ENCODE results near the gene SCAMP5.

The SCAMP5 gene

DNA sequence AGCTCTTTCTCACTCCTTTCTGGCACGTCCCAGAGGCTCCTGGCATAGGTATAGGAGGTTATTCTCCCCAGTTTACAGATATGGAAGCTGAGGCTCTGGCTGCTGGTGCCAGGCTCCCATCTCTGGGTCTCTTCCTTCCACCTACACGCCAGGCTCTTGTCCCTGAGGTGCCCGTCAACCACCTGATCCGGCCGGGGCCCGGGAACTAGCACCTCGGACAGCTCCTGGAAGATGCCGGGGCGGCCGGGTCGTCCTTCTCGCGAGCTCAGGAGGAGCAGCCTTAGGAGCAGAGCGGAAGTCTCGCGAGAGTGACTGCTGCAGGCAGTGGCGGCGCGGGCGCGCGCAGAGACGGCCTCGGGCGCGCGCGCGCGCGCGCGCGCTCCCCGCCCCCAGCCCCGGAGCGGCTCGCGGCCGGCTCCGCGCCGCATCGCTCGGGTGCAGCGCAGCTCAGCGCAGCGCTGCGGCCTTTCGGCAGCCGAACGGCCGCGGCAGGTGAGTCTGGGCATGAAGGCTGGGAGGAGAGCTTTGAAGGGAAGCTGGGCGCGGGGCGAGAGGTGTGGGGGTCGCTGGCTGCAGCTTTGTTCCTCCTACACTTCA, at the start of gene SCAMP5:
Gene SCAMP5, plus strand, starts transcription at position 382 of the 597 bp plus-strand sequence. CDS start 16,277 bp downstream, outside the sequence.
- Histone ChIP-seq H3K4me3 (ENCODE audit: insufficient read length, low read depth) (peak within 1 kb of the TSS; percentile 69), H3K36me3 (ENCODE audit: insufficient read depth, insufficient read length, low read length) (no peaks in the 10 kb centered on the region), H3K4me1 (ENCODE audit: insufficient read depth, insufficient read length) (no peaks in the 10 kb centered on the region), H3K9ac (ENCODE audit: insufficient read length, low read depth) (peak within 1 kb of the TSS; percentile 88), H3K27me3 (ENCODE audit: insufficient read depth, insufficient read length) (peaks cover 52% of the 10 kb centered on the region), H3K9me3 (ENCODE audit: insufficient read depth, low read length) (no peaks in the 10 kb centered on the region)
- DNase-seq (ENCODE audit: low read depth, low spot score) = peak; percentile 94
- no peak for TF ChIP-seq ZNF274 (IDR thresholded peaks at IDR 0.05; ENCODE audit: low read depth, low read length)
- no peak for TF ChIP-seq SUZ12 (IDR thresholded peaks at IDR 0.05; ENCODE audit: extremely low read depth, insufficient read depth, insufficient read length)
- TF ChIP-seq YY1 (IDR thresholded peaks at IDR 0.05; ENCODE audit: insufficient read depth, insufficient read length) = no peak

- Histone ChIP-seq H3K9me3 (ENCODE audit: insufficient read depth, low read length) (no peaks in the 10 kb centered on the region), H3K4me1 (ENCODE audit: insufficient read depth, insufficient read length) (peaks cover 18% of the 10 kb centered on the region), H3K36me3 (ENCODE audit: insufficient read depth, insufficient read length, low read length) (no peaks in the 10 kb centered on the region), H3K27me3 (ENCODE audit: insufficient read depth, insufficient read length) (peaks cover 3% of the 10 kb centered on the region), H3K9ac (ENCODE audit: insufficient read length, low read depth) (no peak overlapping the region), H3K4me3 (ENCODE audit: insufficient read length, low read depth) (no peak overlapping the region)
- no peak for TF ChIP-seq ZNF274 (IDR thresholded peaks at IDR 0.05; ENCODE audit: low read depth, low read length)
- no peak for TF ChIP-seq SUZ12 (IDR thresholded peaks at IDR 0.05; ENCODE audit: extremely low read depth, insufficient read depth, insufficient read length)
- no peak for TF ChIP-seq YY1 (IDR thresholded peaks at IDR 0.05; ENCODE audit: insufficient read depth, insufficient read length)
- peak; percentile 84 for DNase-seq (ENCODE audit: low read depth, low spot score)
Measured at GRCh38 chr15:74950078-74950908, 45.1 kb upstream of the SCAMP5 start.

DNA sequence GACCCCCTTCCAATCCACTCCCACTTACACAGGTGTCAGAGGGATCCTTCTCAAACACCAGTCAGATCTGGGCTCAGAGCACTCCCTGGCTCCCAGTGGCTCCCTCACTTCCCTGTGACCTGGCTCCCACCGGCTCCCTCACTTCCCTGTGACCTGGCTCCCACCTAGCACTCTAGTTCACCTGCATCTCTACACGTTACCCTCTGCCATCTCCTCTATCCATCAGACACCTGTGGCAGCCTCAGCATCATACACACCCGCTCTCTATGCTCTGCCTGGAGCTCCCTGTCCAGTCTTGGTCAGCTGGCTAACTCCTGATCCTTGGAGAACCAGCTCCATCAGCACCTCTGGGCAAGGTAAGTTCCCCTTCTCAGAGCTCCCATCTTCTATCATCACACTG, 44.4 kb upstream of the SCAMP5 start:
- Histone ChIP-seq H3K36me3 (ENCODE audit: insufficient read depth, insufficient read length, low read length) (no peaks in the 10 kb centered on the region), H3K4me3 (ENCODE audit: insufficient read length, low read depth) (no peak overlapping the region), H3K27me3 (ENCODE audit: insufficient read depth, insufficient read length) (peaks cover 8% of the 10 kb centered on the region), H3K9ac (ENCODE audit: insufficient read length, low read depth) (no peak overlapping the region), H3K4me1 (ENCODE audit: insufficient read depth, insufficient read length) (peaks cover 18% of the 10 kb centered on the region), H3K9me3 (ENCODE audit: insufficient read depth, low read length) (no peaks in the 10 kb centered on the region)
- TF ChIP-seq ZNF274 (IDR thresholded peaks at IDR 0.05; ENCODE audit: low read depth, low read length) (no peak), YY1 (IDR thresholded peaks at IDR 0.05; ENCODE audit: insufficient read depth, insufficient read length) (no peak), SUZ12 (IDR thresholded peaks at IDR 0.05; ENCODE audit: extremely low read depth, insufficient read depth, insufficient read length) (no peak)
- no peak for DNase-seq (ENCODE audit: low read depth, low spot score)

- Histone ChIP-seq H3K4me3 (ENCODE audit: insufficient read length, low read depth) (peak overlapping the region; percentile 82), H3K36me3 (ENCODE audit: insufficient read depth, insufficient read length, low read length) (no peaks in the 10 kb centered on the region), H3K27me3 (ENCODE audit: insufficient read depth, insufficient read length) (peaks cover 17% of the 10 kb centered on the region), H3K9ac (ENCODE audit: insufficient read length, low read depth) (peak overlapping the region; percentile 92), H3K4me1 (ENCODE audit: insufficient read depth, insufficient read length) (peaks cover 23% of the 10 kb centered on the region), H3K9me3 (ENCODE audit: insufficient read depth, low read length) (no peaks in the 10 kb centered on the region)
- no peak for DNase-seq (ENCODE audit: low read depth, low spot score)
- no peak for TF ChIP-seq SUZ12 (IDR thresholded peaks at IDR 0.05; ENCODE audit: extremely low read depth, insufficient read depth, insufficient read length)
- TF ChIP-seq YY1 (IDR thresholded peaks at IDR 0.05; ENCODE audit: insufficient read depth, insufficient read length) = no peak
- TF ChIP-seq ZNF274 (IDR thresholded peaks at IDR 0.05; ENCODE audit: low read depth, low read length) = no peak
Measured at GRCh38 chr15:74954515-74954914, 40.8 kb upstream of the SCAMP5 start.

GRCh38 chr15:74955017-74955416, 40.3 kb upstream of the SCAMP5 start:
- Histone ChIP-seq H3K36me3 (ENCODE audit: insufficient read depth, insufficient read length, low read length) (no peaks in the 10 kb centered on the region), H3K9me3 (ENCODE audit: insufficient read depth, low read length) (no peaks in the 10 kb centered on the region), H3K4me3 (ENCODE audit: insufficient read length, low read depth) (peak overlapping the region; percentile 82), H3K4me1 (ENCODE audit: insufficient read depth, insufficient read length) (peaks cover 23% of the 10 kb centered on the region), H3K9ac (ENCODE audit: insufficient read length, low read depth) (peak overlapping the region; percentile 92), H3K27me3 (ENCODE audit: insufficient read depth, insufficient read length) (peaks cover 22% of the 10 kb centered on the region)
- DNase-seq (ENCODE audit: low read depth, low spot score) = no peak
- TF ChIP-seq ZNF274 (IDR thresholded peaks at IDR 0.05; ENCODE audit: low read depth, low read length) (no peak), SUZ12 (IDR thresholded peaks at IDR 0.05; ENCODE audit: extremely low read depth, insufficient read depth, insufficient read length) (no peak), YY1 (IDR thresholded peaks at IDR 0.05; ENCODE audit: insufficient read depth, insufficient read length) (no peak)

GRCh38 chr15:74955796-74956647, 39.3 kb upstream of the SCAMP5 start:
- Histone ChIP-seq H3K9me3 (ENCODE audit: insufficient read depth, low read length) (no peaks in the 10 kb centered on the region), H3K36me3 (ENCODE audit: insufficient read depth, insufficient read length, low read length) (no peaks in the 10 kb centered on the region), H3K4me1 (ENCODE audit: insufficient read depth, insufficient read length) (peaks cover 18% of the 10 kb centered on the region), H3K9ac (ENCODE audit: insufficient read length, low read depth) (peak overlapping the region; percentile 92), H3K4me3 (ENCODE audit: insufficient read length, low read depth) (peak overlapping the region; percentile 82), H3K27me3 (ENCODE audit: insufficient read depth, insufficient read length) (peaks cover 30% of the 10 kb centered on the region)
- peak; percentile 39 for DNase-seq (ENCODE audit: low read depth, low spot score)
- TF ChIP-seq YY1 (IDR thresholded peaks at IDR 0.05; ENCODE audit: insufficient read depth, insufficient read length) = no peak
- no peak for TF ChIP-seq ZNF274 (IDR thresholded peaks at IDR 0.05; ENCODE audit: low read depth, low read length)
- no peak for TF ChIP-seq SUZ12 (IDR thresholded peaks at IDR 0.05; ENCODE audit: extremely low read depth, insufficient read depth, insufficient read length)
